Astrocyte of the spinal cord (primary cell): ENCODE results near the gene ACYP2.
"Not testable (repeated sequence)": the region's sequence is repeated elsewhere in the genome, so short reads cannot be mapped to it uniquely, and the experiment has no call there.

ENCODE experiments used
- DNase-seq: peaks from one replicate; pipeline ENCODE4 v3.0.0; 2011; ENCODE audit warnings: low read depth, low spot score
- H3K4me3 ChIP-seq: 2 replicates; pipeline ENCODE4 v1.5.1; 2011; ENCODE audit warnings: low read depth, mild to moderate bottlenecking, low read length, moderate library complexity
- CTCF ChIP-seq: IDR thresholded peaks from 2 replicates; pipeline ENCODE4 v1.5.1; 2012; ENCODE audit warnings: low read depth, mild to moderate bottlenecking, low read length, inconsistent platforms
- in situ Hi-C: cut with HindIII; loops from 2 replicates; pipeline ENCODE4 v1.10.0; 2017; ENCODE audit warnings: low sequenced_read_pairs

The ACYP2 gene

GRCh38 chr2:54092940-54093339, 22.5 kb upstream of the ACYP2 start:
- no peak for TF ChIP-seq CTCF
- in situ Hi-C loops, result no loop called here
- no peak for DNase-seq
- no peak overlapping the region for H3K4me3 ChIP-seq

GRCh38 chr2:54095406-54095805, 20.0 kb upstream of the ACYP2 start:
- H3K4me3 ChIP-seq, in situ Hi-C loops: not testable (repeated sequence)

GRCh38 chr2:54096141-54096540, 19.3 kb upstream of the ACYP2 start:
- in situ Hi-C loops, DNase-seq: not testable (repeated sequence)

More at GRCh38 chr2:54095406-54095805, 20.0 kb upstream of the ACYP2 start:
- not testable (repeated sequence) for DNase-seq

GRCh38 chr2:54097124-54097523, 18.3 kb upstream of the ACYP2 start:
- no peak overlapping the region for H3K4me3 ChIP-seq
- in situ Hi-C loops, result no loop called here
- TF ChIP-seq CTCF, result no peak
- no peak for DNase-seq

More at GRCh38 chr2:54096141-54096540, 19.3 kb upstream of the ACYP2 start:
- not testable (repeated sequence) for H3K4me3 ChIP-seq

GRCh38 chr2:54099370-54099769, 16.0 kb upstream of the ACYP2 start:
- in situ Hi-C loops, result no loop called here
- no peak for TF ChIP-seq CTCF
- DNase-seq, result no peak
- H3K4me3 ChIP-seq, result no peak overlapping the region

GRCh38 chr2:54099829-54100585, 15.4 kb upstream of the ACYP2 start:
- no peak overlapping the region for H3K4me3 ChIP-seq
- no peak for DNase-seq
- in situ Hi-C loops, result no loop called here
- no peak for TF ChIP-seq CTCF

GRCh38 chr2:54100772-54101171, 14.6 kb upstream of the ACYP2 start:
- TF ChIP-seq CTCF, result no peak
- no peak overlapping the region for H3K4me3 ChIP-seq
- in situ Hi-C loops, result no loop called here
- DNase-seq, result no peak
